HEK293T (cell line): ENCODE data around the gene SLC26A8.
"Not testable (repeated sequence)": the region's sequence is repeated elsewhere in the genome, so short reads cannot be mapped to it uniquely, and the experiment has no call there.

Source experiments
- ARNT ChIP-seq: fragments of 450-650 bp; IDR thresholded peaks from 2 replicates; pipeline ENCODE4 v1.6.1; 2017; ENCODE audit warnings: mild to moderate bottlenecking
- BHLHE40 ChIP-seq: fragments of 450-650 bp; IDR thresholded peaks from 2 replicates; pipeline ENCODE4 v1.6.1; 2016; ENCODE audit warnings: mild to moderate bottlenecking, moderate library complexity, borderline replicate concordance
- FOXA1 ChIP-seq: fragments of 450-650 bp; IDR thresholded peaks from 2 replicates; pipeline ENCODE4 v1.6.1; 2016; ENCODE audit warnings: mild to moderate bottlenecking
- FOXK2 ChIP-seq: fragments of 450-650 bp; IDR thresholded peaks from 2 replicates; pipeline ENCODE4 v1.6.1; 2016; ENCODE audit warnings: mild to moderate bottlenecking
- HDGF ChIP-seq: fragments of 450-650 bp; IDR thresholded peaks from 2 replicates; pipeline ENCODE4 v1.6.1; 2017; ENCODE audit warnings: antibody characterized with exemption, borderline replicate concordance
- SP1 ChIP-seq: fragments of 450-650 bp; IDR thresholded peaks from 2 replicates; pipeline ENCODE4 v1.6.1; 2017
- TARDBP ChIP-seq: fragments of 450-650 bp; IDR thresholded peaks from 2 replicates; pipeline ENCODE4 v1.6.1; 2016
- ZNF384 ChIP-seq: fragments of 450-650 bp; IDR thresholded peaks from 2 replicates; pipeline ENCODE4 v1.6.1; 2016

DNA sequence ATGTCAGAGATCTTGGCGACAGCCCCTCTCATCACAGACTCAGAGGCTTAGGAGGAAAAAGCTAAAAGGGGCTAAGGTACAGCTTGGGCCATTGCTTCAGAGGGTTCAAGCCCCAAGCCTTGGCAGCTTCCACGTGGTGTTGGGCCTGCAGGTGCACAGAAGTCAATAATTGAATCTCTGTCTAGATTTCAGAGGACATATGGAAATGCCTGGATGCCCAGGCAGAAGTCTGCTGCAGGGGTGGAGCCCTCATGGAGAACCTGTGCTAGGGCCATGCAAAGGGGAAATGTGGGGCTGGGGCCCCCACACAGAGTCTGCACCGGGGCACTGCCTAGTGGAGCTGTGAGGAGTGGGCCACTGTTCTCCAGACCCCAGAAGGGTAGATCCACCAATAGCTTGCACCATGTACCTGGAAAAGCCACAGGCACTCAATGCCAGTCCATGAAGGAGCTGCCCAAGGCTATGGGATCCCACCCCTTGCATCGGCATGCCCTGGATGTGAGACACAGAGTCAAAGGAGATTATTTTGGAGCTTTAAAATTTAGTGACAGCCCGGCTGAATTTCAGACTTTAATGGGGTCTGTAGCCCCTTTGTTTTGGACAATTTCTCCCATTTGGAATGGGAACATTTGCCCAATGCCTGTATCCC lies 115.6 kb downstream of the SLC26A8 start:
- not testable (repeated sequence) for TF ChIP-seq SP1, TARDBP, FOXK2, FOXA1, ZNF384, BHLHE40, HDGF, ARNT
